NCI-H2227 (cell line): ENCODE data around the gene ADSS2.

ENCODE experiments used
- DNase-seq: peaks from one replicate; lab custom pipeline; 2025; ENCODE audit not compliant: unreplicated experiment; lab: John Stamatoyannopoulos, UW

Gene ADSS2

GRCh38 chr1:244447024-244447423 lies 4.7 kb downstream of the ADSS2 start:
- DNase-seq, result no peak

- DNase-seq, result no peak
These were observed 6.2 kb downstream of the ADSS2 start for GRCh38 chr1:244445320-244446181.

GRCh38 chr1:244444854-244445253 lies 6.9 kb downstream of the ADSS2 start:
- DNase-seq, result no peak

- DNase-seq, result no peak
These were observed 8.9 kb downstream of the ADSS2 start for GRCh38 chr1:244442850-244443249.

GRCh38 chr1:244439391-244440032 lies 12.2 kb downstream of the ADSS2 start:
- DNase-seq, result no peak

GRCh38 chr1:244437086-244437468 lies 14.6 kb downstream of the ADSS2 start:
- DNase-seq, result no peak

- DNase-seq, result no peak
These were observed 15.2 kb downstream of the ADSS2 start for GRCh38 chr1:244436336-244437085.

- no peak for DNase-seq
These were observed 16.0 kb downstream of the ADSS2 start for GRCh38 chr1:244435562-244436205.

GRCh38 chr1:244431166-244431565 lies 20.5 kb downstream of the ADSS2 start:
- no peak for DNase-seq

GRCh38 chr1:244429818-244430217 lies 21.9 kb downstream of the ADSS2 start:
- no peak for DNase-seq

- DNase-seq, result no peak
These were observed 24.1 kb downstream of the ADSS2 start for GRCh38 chr1:244427647-244428046.

GRCh38 chr1:244424649-244425334 lies 26.9 kb downstream of the ADSS2 start:
- DNase-seq, result no peak

GRCh38 chr1:244422174-244422573 lies 29.5 kb downstream of the ADSS2 start:
- DNase-seq, result no peak

- DNase-seq, result no peak
These were observed 32.7 kb downstream of the ADSS2 start for GRCh38 chr1:244419024-244419423.

GRCh38 chr1:244414543-244414942 lies 37.2 kb downstream of the ADSS2 start:
- no peak for DNase-seq

GRCh38 chr1:244413736-244414135 lies 38.0 kb downstream of the ADSS2 start:
- no peak for DNase-seq

GRCh38 chr1:244412176-244412575 lies 39.5 kb downstream of the ADSS2 start:
- no peak for DNase-seq

GRCh38 chr1:244409701-244410100 lies 42.0 kb downstream of the ADSS2 start:
- DNase-seq, result no peak

GRCh38 chr1:244406337-244406736 lies 45.4 kb downstream of the ADSS2 start:
- no peak for DNase-seq

GRCh38 chr1:244405856-244406255 lies 45.9 kb downstream of the ADSS2 start:
- no peak for DNase-seq

- DNase-seq, result no peak
These were observed 48.3 kb downstream of the ADSS2 start for GRCh38 chr1:244403431-244403830.
